Forelimb muscle (tissue), 1 donor: ENCODE results near the gene CELF2. TPM values are rescaled to one million over a fixed set of nuclear protein-coding genes. Genes with fewer than 3 reads are reported as not detected.

Source experiments
- DNase-seq: peaks from one replicate; pipeline ENCODE4 v3.0.0-alpha.2; 2013; ENCODE audit warnings: low read depth
- polyA plus RNA-seq: library from polyadenylated mRNA; unstranded; fragments of 120-200 nt; gene quantifications from one replicate; pipeline ENCODE4 v1.2.1, GENCODE V29; 2013; ENCODE audit not compliant: insufficient read length

CELF2 gene
- polyA plus RNA-seq, 1 donor: 70.1 TPM

DNA sequence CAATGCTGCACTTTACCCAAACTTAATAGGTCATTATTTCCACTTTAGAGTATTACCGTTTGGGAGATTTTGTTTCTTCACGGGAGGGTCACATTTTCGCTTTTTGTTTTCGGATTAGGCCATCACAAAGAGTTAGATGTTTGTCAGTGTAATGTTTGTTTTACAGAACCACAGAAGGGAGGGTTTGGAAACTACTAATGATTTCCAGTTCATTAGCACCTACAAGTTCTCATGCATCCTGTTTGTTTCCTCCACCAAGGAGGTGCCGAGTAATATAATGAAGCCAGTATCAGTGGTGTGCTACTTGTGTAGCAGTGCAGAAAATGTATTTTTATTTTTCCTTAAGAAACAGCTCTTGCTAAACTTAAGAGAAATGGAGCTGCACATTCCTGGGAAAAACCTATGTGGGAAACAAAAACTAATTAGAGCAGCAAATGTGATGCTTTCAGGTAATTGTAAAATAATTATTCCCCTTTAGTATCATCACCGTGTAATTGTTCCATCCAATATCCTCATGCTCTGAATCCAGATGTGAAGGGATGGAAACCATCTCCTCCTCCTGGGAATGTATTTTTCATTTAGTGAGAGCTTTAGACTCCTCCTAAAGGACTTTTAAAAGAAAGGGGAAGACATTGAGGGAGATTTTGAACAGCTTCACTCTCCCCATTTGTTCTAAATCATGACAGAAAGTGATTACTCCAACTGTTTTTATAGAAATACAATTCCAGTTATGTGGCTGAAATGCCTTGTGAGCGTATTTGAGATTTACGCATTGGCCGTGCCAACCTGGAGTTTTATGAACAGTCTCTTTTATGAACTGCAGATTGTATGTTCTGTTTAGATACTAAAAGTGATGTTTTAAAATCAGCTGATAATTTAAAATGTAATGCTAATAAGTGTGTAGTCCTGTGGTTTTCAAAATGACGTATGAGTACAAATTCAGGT lies 5.6 kb downstream of the CELF2 start:
- DNase-seq: no peak

DNA sequence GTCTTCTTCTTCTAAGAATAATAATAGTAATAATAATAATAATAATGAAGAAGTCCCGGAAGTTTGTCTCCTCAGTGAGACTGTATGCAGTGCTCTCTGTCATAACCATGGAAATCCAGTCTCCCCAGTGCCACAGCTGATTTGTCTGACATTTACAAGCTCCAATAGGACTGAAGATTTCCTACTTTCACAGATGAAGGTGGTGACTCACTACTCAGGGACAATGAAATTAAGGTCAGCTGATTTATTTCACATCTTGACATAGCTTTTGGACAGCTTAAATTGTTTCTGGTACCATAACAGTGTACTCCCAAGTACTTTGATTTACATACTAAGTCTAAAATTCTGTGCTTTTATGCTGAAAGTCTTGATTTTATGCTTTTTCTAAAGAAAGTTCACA lies 6.9 kb downstream of the CELF2 start:
- DNase-seq: no peak

DNA sequence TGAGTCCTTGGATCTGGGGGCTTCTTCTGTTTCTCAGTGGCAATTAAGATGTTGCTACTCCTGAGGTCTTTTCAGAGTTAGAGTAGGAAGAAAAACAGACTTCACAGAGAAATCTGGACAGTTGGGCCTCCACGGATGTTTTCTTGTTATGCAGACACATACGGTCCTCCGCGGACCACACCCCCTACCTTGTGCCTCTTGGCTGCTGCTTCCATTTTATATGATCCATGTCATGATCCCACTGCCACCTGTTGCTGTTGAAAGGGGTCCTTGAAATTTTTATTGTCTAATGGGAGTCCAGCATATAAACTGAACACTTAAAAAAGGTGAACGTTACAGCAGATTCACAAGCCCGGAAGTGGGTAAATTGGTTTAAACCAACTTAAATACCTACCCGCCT lies 8.3 kb downstream of the CELF2 start:
- no peak for DNase-seq

DNA sequence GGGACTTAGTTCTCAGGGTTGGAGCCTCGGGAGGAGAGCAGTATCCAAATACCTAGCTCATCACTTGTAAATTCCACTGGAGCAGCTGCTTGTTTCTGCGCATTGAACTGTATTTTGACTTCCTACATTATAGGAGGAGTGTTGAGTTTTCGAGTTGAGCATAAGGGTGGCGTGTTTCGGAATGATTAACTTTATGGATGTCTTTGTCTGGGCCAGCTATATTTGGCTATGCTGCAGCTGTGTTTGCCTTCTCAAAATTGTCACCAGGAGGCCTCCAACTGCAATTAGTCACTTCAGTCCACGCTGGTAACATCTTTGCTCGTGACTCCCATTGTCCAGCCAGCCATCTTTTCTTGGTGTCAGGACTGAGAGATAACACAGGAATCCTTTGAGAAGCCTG lies 9.1 kb downstream of the CELF2 start:
- no peak for DNase-seq

DNA sequence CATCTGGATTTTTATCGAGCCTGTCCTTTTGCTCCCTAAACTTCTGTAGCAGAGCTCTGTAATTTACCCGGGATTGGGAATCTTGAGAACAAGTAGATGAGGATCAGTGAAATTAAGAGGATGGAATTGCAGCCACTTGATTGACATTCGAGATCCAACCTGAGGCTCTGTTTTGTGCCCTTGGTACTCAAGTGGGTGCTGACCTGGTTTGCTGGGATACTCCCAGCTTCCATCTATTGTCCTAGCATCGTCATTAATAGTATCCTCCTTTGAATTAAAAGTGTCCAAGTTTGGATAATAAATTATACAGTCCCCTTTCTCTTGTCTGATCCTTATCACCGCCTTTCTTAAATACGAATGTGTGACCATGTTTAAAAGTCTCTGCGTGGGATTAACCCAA lies 17.1 kb downstream of the CELF2 start:
- no peak for DNase-seq

DNA sequence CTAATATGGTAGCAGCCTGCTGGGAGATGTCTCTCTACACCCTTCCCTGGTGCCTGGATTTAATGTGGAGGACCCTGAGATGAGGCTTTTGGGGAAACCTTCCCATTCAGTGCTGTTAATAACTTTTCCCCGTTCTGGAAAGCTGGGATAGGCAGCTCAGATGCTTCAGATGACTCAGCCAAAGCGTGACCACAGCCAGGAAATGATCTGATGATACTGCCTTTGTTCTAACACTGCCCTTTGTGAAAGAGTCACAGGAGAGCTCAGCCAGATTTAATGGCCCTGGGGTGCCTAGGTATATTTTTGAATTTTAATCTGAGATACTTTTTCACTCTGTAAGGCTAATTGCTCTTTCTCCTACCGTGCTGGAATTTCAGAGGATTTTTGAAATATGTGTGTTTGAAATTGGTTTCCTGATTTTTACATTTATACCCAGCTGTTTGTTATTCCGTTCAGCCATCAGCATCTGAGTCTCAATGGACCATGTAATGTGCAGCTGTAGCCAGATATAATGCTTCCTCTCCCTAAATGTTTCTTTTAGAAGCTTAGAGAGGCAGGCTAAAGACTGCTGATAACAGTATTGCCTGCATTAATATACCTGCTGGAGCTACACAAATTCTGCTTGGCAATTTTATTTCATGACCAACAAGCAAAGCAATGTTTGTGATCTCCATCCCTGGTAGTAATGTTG lies 17.8 kb downstream of the CELF2 start:
- DNase-seq: no peak

DNA sequence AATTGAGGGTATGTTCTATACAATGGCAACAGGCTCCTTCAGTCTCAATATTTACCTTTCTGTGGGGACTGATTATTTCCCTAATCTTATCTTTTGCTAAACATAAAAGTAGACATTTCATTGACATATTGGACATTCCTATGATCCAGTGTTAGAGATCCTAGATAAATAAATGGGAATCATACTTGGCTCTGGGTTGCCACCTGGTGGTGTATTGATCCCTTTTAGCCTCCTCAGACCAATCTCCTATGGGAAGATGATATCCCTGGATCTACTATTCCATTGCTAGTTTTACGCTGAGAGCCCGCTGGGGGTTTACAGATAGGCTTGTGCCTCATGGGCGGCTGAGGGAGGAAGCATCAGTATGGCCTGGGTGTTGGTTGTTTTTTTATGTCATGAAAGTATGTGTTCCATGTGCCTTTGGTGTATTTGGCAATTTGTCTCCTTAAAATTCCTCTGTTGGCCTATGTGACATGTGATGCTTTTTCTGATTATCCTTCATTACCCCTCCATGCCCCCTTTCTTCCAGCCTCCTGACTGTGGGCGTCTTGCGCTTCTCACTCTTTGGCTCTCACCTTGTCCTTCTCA lies 18.8 kb downstream of the CELF2 start:
- no peak for DNase-seq

DNA sequence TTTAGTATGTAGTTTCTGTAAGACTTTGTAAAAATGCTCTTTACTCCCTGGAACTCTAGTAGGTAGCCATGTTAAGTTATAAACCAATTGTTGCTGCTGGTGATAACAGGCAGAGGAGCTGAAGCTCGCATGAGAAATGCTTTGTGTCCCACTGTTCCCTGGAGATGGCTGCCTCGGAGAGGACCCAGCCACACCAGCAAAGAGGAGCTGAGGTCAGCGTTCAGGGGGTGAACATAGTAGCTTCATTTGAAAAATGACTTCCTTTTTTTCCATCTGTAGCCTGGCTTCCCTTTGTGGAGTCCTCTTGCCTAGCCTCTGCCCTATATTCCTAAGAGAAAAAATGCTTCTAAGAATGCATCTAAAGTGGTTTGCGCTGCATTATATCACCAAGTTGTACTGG lies 20.3 kb downstream of the CELF2 start:
- no peak for DNase-seq

DNA sequence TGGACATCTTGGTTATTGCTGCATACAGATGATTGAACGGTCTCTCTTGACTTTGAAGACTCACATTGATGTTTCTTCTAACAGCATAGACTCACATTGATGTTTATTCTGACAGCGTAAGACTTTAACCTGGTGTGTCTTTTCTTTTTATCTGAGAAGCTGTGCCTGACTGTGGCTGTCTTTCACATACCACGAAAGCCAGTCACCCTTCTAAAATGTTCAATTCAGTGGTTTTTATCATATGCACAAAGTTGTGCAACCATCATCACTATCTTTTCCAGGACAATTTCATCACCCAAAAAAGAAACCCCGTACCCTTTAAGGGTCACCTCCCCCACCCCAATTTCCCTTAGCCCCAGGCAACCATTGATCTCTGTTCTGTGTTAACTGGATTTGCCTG lies 24.7 kb downstream of the CELF2 start:
- no peak for DNase-seq

DNA sequence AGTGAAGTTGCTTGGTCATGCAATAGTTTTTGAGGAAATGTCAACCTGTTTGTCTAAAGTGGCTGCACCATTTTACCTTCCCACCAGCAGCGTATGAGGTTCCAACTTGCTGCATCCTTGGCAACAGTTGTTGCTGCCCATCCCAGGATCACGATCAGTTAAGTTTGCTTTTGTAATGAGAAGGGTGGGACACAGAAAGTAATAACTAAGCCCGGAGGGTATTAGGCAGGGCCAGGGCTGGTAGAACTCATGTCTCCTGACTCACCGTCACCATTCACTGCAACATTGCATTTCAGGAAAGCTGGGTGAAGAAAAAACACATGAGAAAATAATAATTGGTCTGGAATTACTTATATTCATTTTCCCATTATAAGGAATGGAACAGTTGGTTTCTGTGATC lies 25.4 kb downstream of the CELF2 start:
- DNase-seq: no peak

DNA sequence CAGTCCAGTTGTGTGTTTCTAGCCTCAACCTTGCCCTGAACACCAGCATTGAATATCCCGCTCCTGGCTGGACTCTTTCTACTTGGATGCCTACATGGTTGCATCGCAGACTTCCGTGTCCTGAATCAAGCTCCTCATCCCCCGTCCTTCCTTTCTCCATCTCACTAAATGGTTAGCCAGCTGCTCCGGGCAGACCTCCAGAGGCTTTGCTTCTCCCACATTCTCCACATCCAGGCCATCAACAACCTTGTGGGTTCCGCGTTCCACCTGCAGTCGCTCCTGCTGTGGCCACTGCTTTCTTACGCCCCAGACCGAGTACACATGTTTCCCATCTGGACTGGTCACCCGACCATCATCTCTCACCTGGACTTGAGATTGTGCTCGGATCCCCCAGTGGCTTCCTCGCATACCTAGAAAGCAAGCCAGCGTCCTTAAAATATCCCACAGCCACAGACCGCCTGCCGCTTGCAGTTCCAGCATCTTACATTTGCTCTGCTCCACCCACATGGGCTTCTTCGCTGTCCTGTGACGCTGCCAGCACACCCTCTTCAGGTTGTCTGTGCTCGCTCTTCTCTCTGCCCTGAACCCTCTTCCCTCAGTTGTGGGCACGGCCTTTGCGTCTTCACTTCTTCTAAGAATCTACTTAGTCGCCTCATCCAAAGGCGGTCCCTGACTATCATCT lies 25.9 kb downstream of the CELF2 start:
- DNase-seq: no peak

DNA sequence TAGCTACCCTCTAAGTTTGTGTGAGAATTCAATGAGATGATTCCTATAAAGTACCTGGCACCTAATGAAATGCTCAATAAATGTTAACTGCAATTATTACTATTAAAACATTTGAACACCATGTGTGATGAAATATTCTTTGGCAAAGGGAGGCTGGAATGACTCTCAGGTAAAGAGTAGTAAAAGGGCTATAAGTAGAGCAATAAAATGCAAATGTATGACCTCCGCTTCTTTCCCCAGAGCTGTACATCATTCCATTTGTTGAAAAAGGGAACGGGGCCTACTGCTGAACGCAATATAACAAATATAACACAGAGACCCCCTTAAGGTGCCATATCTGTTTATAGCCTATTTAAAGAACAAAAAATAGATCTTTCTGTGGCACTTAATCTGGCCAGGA lies 27.8 kb downstream of the CELF2 start:
- no peak for DNase-seq

DNA sequence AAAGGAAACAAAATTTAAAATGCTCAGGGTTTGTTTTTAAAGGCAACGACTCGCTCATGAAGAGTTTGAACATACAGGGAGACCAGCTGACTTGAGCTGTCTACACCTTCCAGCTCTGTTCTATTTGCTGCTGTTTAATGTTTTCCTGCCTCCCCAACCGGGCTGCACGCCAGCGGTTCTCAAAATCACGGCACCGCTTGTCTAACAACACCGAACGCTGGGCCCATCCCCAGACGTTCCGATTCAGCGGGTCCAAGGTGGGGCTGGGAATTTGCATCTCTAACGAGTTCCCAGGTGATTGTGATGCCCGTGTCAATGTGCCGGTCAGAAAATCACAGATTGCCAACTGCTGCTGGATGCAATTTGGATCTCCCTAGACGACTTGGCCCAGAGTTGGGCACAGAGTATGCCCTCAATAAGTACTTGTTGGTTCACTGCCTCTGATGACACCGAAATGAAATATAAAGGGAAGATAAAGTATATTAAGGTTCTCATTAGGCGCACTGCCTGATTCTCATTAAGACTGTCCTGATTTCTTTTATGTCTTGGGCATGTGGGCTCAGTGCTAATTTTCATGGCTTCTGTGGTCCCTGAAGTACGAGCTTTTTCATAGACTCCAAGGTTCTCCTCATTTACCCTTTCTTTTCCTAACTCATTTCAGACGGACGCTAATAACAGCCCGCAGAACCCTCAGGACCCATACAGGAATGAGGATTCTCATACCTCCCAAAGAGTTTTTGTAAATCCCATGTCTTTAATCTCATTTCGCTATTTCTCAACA lies 28.5 kb downstream of the CELF2 start:
- DNase-seq: no peak

DNA sequence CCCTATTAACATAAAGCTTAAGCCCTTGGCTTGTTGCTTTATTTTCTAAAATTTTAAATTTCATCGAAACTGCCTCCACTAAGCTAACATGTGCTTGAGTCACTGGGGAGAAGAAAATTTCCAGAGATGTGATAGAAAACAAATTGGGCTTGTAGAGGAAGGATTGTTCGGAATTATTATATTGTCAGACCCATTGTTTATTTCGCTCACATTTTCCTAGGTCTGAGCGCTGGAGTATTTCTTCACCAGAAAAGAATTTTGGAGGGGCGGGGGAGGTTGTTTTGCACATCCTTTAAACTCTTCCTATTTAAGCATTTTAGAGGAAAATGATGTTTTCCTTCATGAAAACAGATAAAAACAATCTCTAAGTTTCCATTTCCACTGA lies 29.1 kb downstream of the CELF2 start:
- peak; percentile 66 for DNase-seq

DNA sequence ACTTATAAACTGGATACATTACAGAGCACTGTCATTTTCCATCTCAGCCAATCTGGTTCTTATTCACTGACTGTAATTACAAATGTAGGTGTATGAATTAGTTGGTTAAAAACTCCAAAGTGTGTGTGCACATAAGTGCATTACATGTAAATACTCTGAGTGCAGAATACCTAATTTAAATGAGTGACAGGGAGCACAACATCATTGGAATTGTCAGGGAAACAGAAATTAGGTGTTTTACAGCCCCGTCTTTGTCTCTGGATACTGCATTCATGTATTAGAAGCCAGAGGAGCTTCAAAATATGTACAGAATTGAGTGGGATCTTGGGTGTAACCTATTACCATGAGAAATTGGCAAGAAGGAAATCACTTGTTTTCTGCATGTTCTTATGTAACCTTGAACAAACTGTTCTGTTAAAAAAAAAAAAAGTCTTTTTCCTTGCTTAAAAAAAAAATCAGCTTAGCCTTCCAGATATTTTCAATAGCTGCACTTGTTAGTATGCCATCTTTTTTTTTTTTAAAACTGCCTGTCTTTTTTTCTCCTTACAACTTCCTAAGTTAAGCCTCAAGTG lies 31.1 kb downstream of the CELF2 start:
- no peak for DNase-seq

DNA sequence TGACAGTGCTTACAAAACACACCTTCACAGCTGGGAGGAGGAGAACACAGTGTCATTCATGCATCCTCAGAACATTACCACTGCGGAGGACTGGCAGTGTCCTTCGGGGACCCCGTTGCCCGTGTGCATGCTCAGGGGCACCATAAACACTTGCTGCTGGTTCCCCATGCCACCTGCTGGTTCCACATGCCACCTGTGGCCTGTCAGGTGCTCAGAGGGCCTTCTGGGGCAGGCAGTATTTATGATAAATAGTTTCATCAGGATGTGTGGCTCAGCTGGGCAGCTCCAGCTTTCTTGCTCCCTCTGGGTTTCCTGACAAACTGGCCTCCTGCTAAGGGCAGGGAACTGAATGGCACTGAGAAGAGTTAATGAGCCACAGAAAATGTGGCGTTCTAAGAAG lies 32.1 kb downstream of the CELF2 start:
- DNase-seq: no peak

DNA sequence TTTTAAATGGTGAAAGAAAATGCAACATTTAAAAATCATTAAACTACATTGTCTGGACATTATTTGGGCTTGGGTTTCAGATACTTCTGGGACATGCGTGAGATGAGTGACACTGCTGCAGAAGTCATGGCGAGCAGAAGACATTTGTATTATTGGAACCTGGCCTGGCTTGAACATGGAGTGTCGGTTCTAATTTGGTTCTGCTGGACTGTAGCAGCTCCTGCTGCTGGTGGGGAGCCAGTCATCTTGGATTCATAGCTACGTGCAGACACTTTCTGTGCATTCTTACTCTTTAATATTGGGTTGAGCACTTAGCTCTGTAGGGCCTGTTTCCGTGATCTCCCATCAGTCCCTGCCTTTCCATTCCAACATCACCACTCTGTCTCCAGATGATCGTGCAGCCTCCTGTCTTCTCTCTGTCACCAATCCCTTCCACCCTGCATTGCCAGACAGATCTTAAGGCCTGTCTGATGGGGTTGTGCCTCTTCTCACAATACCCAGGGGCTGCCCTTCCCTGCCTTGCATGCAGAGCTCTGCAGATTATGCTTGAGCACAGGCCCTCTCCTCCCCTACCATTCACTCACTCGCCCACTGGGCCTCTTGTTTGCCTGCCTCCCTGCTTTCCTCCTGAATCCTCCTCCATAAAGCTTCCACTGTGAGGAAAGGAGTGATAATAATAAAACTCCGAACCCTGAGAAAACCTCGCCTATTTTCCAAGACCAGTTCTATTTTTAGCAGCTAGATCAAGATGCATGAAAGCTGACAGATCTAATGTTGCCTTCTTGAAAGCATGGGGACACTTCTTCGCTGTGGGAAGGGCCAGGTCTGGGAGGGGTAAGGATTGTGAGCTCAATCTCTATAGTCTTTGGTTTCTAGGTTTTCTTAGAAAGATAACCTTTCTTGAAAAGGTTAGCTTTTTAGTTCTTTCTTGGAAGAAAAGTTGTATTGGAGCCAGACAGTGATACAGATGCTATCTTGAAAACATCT lies 32.9 kb downstream of the CELF2 start:
- DNase-seq: no peak

DNA sequence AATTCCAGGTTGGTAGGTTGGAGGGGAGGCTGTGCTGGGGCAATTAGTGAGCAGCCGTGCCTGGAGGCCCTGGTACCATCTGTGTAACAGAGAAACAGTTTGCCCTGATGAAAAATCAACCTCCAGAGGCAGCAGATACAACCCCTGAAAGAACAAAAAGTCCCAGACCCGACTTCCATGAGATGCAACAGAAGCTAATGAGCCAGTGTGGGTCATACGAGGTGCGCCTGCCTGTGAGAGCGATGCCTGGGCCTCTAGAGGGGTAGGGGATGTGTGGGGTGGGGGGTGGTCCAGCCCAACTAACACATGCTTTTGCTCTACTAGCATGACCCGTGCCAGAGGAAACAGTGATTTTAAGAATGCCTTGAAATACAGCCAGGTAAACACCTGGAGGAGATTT lies 39.3 kb downstream of the CELF2 start:
- no peak for DNase-seq

DNA sequence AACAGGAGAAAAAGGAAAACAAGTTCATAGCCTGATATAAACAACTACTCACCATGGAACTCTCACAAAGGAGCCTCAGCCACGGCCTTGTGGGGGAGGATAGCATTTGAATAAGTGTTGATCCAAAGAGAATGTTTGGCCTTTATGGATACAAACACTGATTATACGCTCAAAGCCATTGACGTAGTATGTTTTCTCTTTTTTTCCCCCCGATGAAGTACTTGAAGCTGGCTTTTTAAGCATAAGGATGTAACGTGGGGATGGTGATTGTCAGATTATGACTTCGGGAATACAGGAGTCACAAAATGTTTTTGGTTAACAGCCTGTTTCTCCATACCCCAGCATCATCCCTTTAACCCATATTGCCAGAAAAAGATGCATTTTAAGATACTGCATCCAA lies 39.8 kb downstream of the CELF2 start:
- no peak for DNase-seq

DNA sequence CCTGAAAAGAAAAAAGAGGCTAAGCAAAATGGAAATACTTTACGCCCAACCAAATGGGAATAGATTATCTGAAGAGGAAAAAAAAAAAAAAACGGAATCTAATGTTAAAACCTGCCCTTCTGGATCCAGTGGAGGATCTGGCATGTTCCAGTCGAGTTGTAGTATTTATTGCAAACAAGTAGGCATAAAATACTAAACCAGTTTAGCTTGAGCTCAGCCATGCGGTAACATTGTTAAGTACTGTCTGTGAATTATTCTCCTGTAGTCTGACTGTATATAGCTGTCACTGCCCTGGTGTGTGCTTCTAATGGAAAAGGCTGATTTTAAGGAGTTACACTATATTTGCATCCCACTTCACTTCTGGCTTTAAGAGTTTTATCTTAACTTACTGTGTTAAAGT lies 40.3 kb downstream of the CELF2 start:
- no peak for DNase-seq
